Left lung (tissue), 10 donors: Measurements from ENCODE around the gene E2F1. TPM values are rescaled to one million over a fixed set of nuclear protein-coding genes. Genes with fewer than 3 reads are reported as not detected.

Source experiments
- ATAC-seq: fragments of 200-7000 bp; cut with Tn5 transposase; one replicate; pipeline ENCODE4 v1.9.1; 2020; ENCODE audit warnings: moderate library complexity
- DNase-seq, 4 donors: peaks; one replicate each; pipeline ENCODE4 v3.0.0-alpha.2; 2013 to 2020
- H3K27ac ChIP-seq, 2 donors: fragments of 200-600 bp; sonication (generic) in 1 of 2; one replicate each; pipeline versions ENCODE4 v1.5.0 to v1.8.0; 2020 to 2021
- H3K27me3 ChIP-seq, 2 donors: fragments of 200-600 bp; sonication (generic) in 1 of 2; one replicate each; pipeline versions ENCODE4 v1.5.0 to v1.8.0; 2020 to 2021
- H3K36me3 ChIP-seq, 2 donors: fragments of 200-600 bp; sonication (generic) in 1 of 2; one replicate each; pipeline versions ENCODE4 v1.5.0 to v1.8.0; 2020 to 2021
- H3K4me1 ChIP-seq, 2 donors: fragments of 200-600 bp; one replicate each; pipeline ENCODE4 v1.8.0; 2021
- H3K4me3 ChIP-seq, 2 donors: fragments of 200-600 bp; sonication (generic) in 1 of 2; one replicate each; pipeline versions ENCODE4 v1.5.0 to v1.8.0; 2020 to 2021; ENCODE audit warnings: mild to moderate bottlenecking in 1 of 2
- H3K9me3 ChIP-seq, 2 donors: fragments of 200-600 bp; sonication (generic) in 1 of 2; one replicate each; pipeline versions ENCODE4 v1.5.0 to v1.8.0; 2020 to 2021
- intact Hi-C, 2 donors: fragments of 100-400 bp; cut with DNase I; formaldehyde crosslinking; loops; one replicate each; pipeline versions ENCODE4 v1.11.2 to v1.14.2; 2022
- polyA plus RNA-seq, 6 donors: library from polyadenylated mRNA; unstranded; fragments of 120-200 nt; gene quantifications; one replicate each; pipeline ENCODE4 v1.2.1, GENCODE V29; 2013; ENCODE audit not compliant: insufficient read length in 6 of 6
- total RNA-seq, 2 donors: library from RNA; stranded (reverse); fragmentation: NEBNext Ultra II Directional; extraction: Animal tissue kit (Norgen Biotek cat#: 25700); gene quantifications; one replicate each; pipeline ENCODE4 v1.2.1, GENCODE V29; 2021
- TF ChIP-seq, protein P1 (sequence below), 2 donors: fragments of 200-600 bp; sonication (generic) in 1 of 2; IDR thresholded peaks; one replicate each; pipeline versions ENCODE4 v1.5.0 to v1.8.0; 2021; ENCODE audit warnings: antibody characterized with exemption in 2 of 2
- donor health status: DM: no; HTN: yes; CAD: no.
- donor health status: DM: no; HTN: no; CAD: no.

Gene E2F1
- total and polyA plus RNA-seq, 8 donors = 12.2 to 23.6 (median 16.4) TPM

DNA sequence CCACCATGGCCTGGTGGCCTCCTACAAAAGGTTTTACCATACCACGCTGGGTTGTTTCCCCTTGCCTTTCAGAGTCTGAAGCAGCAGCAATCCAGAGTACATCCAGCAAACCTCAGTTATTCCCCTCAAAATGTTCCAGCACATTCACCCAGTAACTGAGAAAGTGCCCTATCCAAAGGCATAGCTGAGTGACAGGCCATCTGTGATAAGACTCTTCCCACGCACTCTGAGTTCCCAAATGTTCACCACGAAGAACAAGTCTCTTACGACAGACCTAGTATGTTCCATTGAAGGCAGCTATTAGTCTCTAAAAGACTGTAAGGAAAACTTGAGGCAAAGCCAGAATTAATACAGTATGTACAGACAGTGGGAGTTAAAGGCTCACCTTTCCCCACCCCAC lies 55.7 kb downstream of the E2F1 start:
- ATAC-seq (no peak), DNase-seq (no peak)
- H3K4me3 ChIP-seq = no peak overlapping the region
- intact Hi-C loops = no loop called here
- no peak overlapping the region for H3K27ac ChIP-seq
- no peaks in the 10 kb centered on the region for H3K4me1 ChIP-seq
- TF ChIP-seq, protein P1, sequence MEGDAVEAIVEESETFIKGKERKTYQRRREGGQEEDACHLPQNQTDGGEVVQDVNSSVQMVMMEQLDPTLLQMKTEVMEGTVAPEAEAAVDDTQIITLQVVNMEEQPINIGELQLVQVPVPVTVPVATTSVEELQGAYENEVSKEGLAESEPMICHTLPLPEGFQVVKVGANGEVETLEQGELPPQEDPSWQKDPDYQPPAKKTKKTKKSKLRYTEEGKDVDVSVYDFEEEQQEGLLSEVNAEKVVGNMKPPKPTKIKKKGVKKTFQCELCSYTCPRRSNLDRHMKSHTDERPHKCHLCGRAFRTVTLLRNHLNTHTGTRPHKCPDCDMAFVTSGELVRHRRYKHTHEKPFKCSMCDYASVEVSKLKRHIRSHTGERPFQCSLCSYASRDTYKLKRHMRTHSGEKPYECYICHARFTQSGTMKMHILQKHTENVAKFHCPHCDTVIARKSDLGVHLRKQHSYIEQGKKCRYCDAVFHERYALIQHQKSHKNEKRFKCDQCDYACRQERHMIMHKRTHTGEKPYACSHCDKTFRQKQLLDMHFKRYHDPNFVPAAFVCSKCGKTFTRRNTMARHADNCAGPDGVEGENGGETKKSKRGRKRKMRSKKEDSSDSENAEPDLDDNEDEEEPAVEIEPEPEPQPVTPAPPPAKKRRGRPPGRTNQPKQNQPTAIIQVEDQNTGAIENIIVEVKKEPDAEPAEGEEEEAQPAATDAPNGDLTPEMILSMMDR (IDR thresholded peaks at IDR 0.05) = no peak
- H3K9me3 ChIP-seq = no peaks in the 10 kb centered on the region
- no peaks in the 10 kb centered on the region for H3K27me3 ChIP-seq
- peaks cover 0 to 72% of the 10 kb centered on the region in 2 donors for H3K36me3 ChIP-seq

DNA sequence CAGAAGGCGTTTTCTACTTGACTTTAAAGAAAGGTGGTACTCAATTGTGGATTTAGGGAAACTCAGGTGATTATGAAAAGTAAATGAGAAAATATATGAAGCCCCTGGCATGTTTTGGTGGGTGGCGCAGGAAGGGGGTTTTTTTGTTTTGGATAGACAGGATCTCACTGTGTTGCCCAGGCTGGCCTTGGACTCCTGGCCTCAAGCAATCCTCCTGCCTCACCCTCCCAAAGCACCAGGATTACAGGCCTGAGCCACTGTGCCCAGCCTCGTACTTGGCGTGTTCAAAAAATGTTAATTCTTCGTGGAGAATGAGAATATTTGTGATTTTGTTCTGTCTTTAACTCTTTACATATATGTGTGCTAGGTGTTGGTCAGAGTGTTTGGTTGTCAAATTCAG lies 56.2 kb downstream of the E2F1 start:
- intact Hi-C loops = no loop called here
- no peaks in the 10 kb centered on the region for H3K4me1 ChIP-seq
- no peaks in the 10 kb centered on the region for H3K9me3 ChIP-seq
- H3K27me3 ChIP-seq = no peaks in the 10 kb centered on the region
- ATAC-seq = no peak
- DNase-seq = no peak
- peaks cover 0 to 74% of the 10 kb centered on the region in 2 donors for H3K36me3 ChIP-seq
- TF ChIP-seq, protein P1 (IDR thresholded peaks at IDR 0.05) = no peak
- no peak overlapping the region for H3K4me3 ChIP-seq
- H3K27ac ChIP-seq = no peak overlapping the region

DNA sequence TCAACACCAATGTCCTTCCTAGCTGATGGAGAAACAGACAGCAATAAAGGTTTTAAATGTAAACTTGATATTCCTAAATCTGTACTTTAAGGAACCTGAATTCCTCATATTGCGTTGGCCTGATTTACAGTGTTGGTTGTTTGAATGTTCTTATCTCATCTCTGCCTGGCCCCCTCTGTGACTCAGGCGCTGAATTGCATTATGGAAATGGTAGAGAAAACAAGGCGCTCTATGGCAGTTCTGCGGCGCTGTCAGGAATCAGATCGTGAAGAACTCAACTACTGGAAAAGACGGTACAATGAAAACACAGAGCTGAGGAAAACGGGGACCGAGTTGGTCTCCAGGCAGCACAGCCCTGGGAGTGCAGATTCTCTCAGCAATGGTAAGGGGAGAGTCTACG lies 56.7 kb downstream of the E2F1 start:
- no peak for ATAC-seq

DNA sequence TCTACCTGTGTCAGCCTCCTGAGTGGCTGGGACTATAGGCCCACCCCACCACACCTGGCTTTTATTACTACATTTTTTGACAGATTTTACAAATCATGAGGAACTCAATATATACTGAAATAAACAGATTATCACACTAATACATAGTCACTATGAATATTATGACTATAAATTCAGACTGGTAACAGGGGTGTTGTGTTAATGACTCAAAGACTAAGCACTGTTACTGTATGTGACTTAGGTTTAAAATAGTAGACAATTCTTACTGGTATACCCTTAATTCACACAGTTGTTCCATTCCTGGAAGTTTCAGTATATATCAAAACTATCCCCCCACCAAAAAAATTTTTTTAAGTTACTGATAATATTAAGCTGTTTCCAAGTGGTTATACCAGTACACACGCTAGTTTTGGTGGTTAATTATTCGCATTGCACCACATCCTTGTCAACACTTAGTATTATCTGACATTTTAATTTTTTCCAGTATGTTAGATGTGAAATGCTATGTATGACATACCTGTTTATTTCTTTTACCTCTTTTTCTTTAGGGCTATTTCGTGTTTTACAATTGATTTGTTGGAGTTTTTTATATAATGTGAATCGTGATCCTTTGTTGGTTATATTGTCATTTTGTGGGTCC lies 58.5 kb downstream of the E2F1 start:
- TF ChIP-seq, protein P1 (IDR thresholded peaks at IDR 0.05) = no peak
- intact Hi-C loops = no loop called here
- DNase-seq (no peak), ATAC-seq (no peak)
- no peak overlapping the region for H3K27ac ChIP-seq
- H3K4me3 ChIP-seq = no peak overlapping the region
- peaks cover 0 to 78% of the 10 kb centered on the region in 2 donors for H3K36me3 ChIP-seq
- no peaks in the 10 kb centered on the region for H3K27me3 ChIP-seq
- H3K4me1 ChIP-seq = no peaks in the 10 kb centered on the region
- no peaks in the 10 kb centered on the region for H3K9me3 ChIP-seq

More for the DNA sequence above, 56.7 kb downstream of the E2F1 start:
- Histone ChIP-seq H3K27ac (no peak overlapping the region), H3K9me3 (no peaks in the 10 kb centered on the region), H3K4me1 (no peaks in the 10 kb centered on the region), H3K27me3 (no peaks in the 10 kb centered on the region), H3K4me3 (no peak overlapping the region), H3K36me3 (peaks cover 0 to 74% of the 10 kb centered on the region in 2 donors)
- DNase-seq = no peak
- TF ChIP-seq, protein P1 (IDR thresholded peaks at IDR 0.05) = no peak
- intact Hi-C loops = no loop called here

DNA sequence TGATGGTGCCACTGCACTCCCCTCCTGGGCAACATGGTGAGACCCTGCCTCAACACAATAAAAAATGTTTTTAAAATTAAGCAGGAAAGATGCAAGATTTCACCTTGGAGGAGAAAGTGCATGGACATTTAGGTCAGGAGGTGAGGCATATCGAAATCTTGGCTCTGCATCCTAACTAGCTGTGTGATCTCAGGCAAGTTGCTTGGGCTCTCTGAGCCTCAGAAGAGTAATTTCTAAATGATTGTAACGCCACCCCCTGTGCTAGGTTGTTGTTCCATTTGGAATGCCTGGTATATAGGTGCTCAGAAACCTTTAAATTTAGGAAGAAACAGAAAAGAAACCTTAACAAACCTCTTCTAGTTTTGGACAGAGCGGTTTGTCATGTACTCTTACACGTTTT lies 60.0 kb downstream of the E2F1 start:
- Histone ChIP-seq H3K27me3 (no peaks in the 10 kb centered on the region), H3K36me3 (peaks cover 0 to 66% of the 10 kb centered on the region in 2 donors), H3K4me3 (no peak overlapping the region), H3K9me3 (no peaks in the 10 kb centered on the region), H3K27ac (no peak overlapping the region), H3K4me1 (no peaks in the 10 kb centered on the region)
- DNase-seq = no peak
- ATAC-seq = no peak
- intact Hi-C loops = no loop called here
- TF ChIP-seq, protein P1 (IDR thresholded peaks at IDR 0.05) = no peak

Other genes with a start within 250 kb of the E2F1 start
- 1 to 10 TPM; 6.1 to 7.8 TPM for gene SNTA1, start 242.6 kb downstream of the E2F1 start, total RNA-seq
- gene SNTA1, start 242.6 kb downstream of the E2F1 start, polyA plus RNA-seq = 10 to 100 TPM in 4 of 6 donors, 1 to 10 TPM in 2; 9.7 to 12.7 (median 10.9) TPM
- 10 to 100 TPM; 11.9 to 14.5 TPM for gene CBFA2T2, start 196.3 kb downstream of the E2F1 start, total RNA-seq
- gene CBFA2T2, start 196.3 kb downstream of the E2F1 start, polyA plus RNA-seq = 10 to 100 TPM; 40.3 to 54.4 (median 47.0) TPM
- under 1 TPM in 1 of 2 donors, not detected in 1; 0.24 TPM for gene C20orf144, start 24.1 kb downstream of the E2F1 start, total RNA-seq
- under 1 TPM; 0.26 to 0.78 (median 0.39) TPM for gene C20orf144, start 24.1 kb downstream of the E2F1 start, polyA plus RNA-seq
- gene ACTL10, start 19.4 kb downstream of the E2F1 start, total RNA-seq = 1 to 10 TPM; 1.2 to 2.3 TPM
- gene ACTL10, start 19.4 kb downstream of the E2F1 start, polyA plus RNA-seq = under 1 TPM; 0.30 to 0.79 (median 0.48) TPM
- 10 to 100 TPM; 53.7 to 72.9 TPM for gene NECAB3, start 12.0 kb downstream of the E2F1 start, total RNA-seq
- 10 to 100 TPM; 22.3 to 34.5 (median 30.7) TPM for gene NECAB3, start 12.0 kb downstream of the E2F1 start, polyA plus RNA-seq
- 10 to 100 TPM; 25.4 to 47.5 TPM for gene PXMP4, start 33.9 kb upstream of the E2F1 start, total RNA-seq
- 10 to 100 TPM; 11.6 to 18.5 (median 14.1) TPM for gene PXMP4, start 33.9 kb upstream of the E2F1 start, polyA plus RNA-seq
- gene ZNF341, start 45.6 kb upstream of the E2F1 start, total RNA-seq = 1 to 10 TPM; 4.9 to 5.2 TPM
- 1 to 10 TPM; 3.4 to 5.0 (median 4.1) TPM for gene ZNF341, start 45.6 kb upstream of the E2F1 start, polyA plus RNA-seq
- gene CHMP4B, start 125.0 kb upstream of the E2F1 start, total RNA-seq = 10 to 100 TPM; 83.2 to 90.5 TPM
- gene CHMP4B, start 125.0 kb upstream of the E2F1 start, polyA plus RNA-seq = 100 to 1,000 TPM; 109 to 117 (median 112) TPM